ENCODE data around the gene USF1. TPM values are rescaled to one million over a fixed set of nuclear protein-coding genes. Genes with fewer than 3 reads are reported as not detected.
A peak's percentile ranks its signal among the peaks of the same experiment; 100 is the strongest.
"Not testable (repeated sequence)": the region's sequence is repeated elsewhere in the genome, so short reads cannot be mapped to it uniquely, and the experiment has no call there.

The USF1 gene
- total and polyA plus RNA-seq, 8 donors: 15.8 to 118 (median 25.2) TPM

DNA sequence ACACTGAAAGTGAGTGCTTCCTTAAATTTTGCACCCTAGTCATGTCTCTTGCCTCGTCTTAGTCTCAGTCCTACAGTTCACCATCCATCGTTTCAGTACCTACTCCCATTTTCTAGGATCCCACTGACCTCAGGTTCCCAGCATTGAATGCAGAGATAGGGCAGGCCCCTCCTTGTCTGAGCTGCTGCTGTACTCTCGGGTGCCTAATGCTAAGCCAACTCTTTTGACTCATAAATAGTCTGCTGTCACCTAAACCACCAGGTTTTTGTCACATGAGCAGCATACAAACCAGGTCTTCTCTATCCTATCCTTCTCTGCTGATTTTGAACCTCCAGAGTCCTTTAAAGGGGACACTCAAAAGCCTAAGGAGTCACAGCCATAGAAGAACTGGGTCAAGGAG is 20.9 kb upstream of the USF1 start:
- no peaks in the 10 kb centered on the region for H3K36me3 ChIP-seq
- ATAC-seq (no peak), DNase-seq (no peak), FAIRE-seq (no peak)
- H3K9me3 ChIP-seq: no peaks in the 10 kb centered on the region
- 72 to 77% methylated on average over 3 of the region's 3 CpGs for WGBS, 2 donors
- TF ChIP-seq, protein P1, sequence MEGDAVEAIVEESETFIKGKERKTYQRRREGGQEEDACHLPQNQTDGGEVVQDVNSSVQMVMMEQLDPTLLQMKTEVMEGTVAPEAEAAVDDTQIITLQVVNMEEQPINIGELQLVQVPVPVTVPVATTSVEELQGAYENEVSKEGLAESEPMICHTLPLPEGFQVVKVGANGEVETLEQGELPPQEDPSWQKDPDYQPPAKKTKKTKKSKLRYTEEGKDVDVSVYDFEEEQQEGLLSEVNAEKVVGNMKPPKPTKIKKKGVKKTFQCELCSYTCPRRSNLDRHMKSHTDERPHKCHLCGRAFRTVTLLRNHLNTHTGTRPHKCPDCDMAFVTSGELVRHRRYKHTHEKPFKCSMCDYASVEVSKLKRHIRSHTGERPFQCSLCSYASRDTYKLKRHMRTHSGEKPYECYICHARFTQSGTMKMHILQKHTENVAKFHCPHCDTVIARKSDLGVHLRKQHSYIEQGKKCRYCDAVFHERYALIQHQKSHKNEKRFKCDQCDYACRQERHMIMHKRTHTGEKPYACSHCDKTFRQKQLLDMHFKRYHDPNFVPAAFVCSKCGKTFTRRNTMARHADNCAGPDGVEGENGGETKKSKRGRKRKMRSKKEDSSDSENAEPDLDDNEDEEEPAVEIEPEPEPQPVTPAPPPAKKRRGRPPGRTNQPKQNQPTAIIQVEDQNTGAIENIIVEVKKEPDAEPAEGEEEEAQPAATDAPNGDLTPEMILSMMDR (IDR thresholded peaks at IDR 0.05): no peak
- H3K27me3 ChIP-seq: no peaks in the 10 kb centered on the region
- no peaks in the 10 kb centered on the region for H3K4me1 ChIP-seq
- H3K27ac ChIP-seq: no peak overlapping the region
- no peak overlapping the region for H3K4me3 ChIP-seq
- intact Hi-C loops (cut with DNase I): no loop called here

DNA sequence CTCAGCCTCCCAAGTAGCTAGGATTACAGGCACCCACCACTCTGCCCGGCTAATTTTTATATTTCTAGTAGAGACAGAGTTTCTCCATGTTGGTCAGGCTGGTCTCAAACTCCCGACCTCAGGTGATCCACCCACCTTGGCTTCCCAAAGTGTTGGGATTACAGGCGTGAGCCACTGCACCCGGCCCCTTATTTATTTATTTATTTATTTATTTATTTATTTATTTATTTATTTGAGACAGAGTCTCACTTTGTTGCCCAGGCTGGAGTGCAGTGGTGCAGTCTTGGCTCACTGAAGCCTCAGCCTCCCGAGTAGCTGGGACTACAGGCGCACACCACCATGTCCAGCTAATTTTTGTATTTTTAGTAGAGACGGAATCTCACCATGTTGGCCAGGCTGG is 19.9 kb upstream of the USF1 start:
- H3K4me3 ChIP-seq; intact Hi-C loops (cut with DNase I); H3K27me3 ChIP-seq; ATAC-seq; DNase-seq; H3K36me3 ChIP-seq; H3K27ac ChIP-seq; H3K9me3 ChIP-seq; FAIRE-seq; H3K4me1 ChIP-seq: not testable (repeated sequence)
- WGBS, 2 donors: 86 to 91% methylated on average over 7 of the region's 7 CpGs

DNA sequence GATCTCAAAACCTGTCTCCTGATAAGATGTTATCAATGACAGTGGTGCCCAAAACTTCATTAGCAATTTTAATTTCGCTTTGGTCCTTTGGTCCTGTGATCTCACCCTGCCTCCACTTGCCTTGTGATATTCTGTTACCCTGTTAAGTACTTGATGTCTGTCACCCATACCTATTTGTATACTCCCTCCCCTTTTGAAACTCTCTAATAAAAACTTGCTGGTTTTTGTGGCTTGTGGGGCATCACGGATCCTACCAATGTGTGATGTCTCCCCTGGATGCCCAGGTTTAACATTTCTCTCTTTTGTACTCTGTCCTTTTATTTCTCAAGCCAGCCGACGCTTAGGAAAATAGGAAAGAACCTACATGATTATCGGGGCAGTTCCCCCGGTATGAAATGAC is 18.2 kb upstream of the USF1 start:
- WGBS, 2 donors: 34 to 39% methylated on average over 6 of the region's 6 CpGs
- not testable (repeated sequence) for DNase-seq

DNA sequence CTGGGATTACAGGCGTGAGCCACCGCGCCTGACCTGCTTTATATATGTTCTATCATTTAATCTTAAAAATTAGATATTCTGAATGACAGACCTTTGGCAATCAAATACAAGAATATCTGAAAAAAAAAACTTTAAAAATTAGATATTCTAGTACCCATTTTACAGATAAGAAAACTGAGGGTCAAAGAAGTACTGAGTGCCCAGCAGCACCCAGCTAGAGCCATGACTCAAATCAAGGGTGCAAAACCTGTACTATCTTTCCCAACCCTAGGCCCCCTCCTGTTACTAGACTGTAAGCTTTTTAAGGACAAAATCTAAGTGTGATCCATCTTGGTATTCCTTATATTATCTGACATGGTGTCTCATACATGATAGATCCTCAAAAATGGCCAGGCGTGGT is 15.6 kb upstream of the USF1 start:
- Histone ChIP-seq H3K4me1 (no peaks in the 10 kb centered on the region), H3K27me3 (no peaks in the 10 kb centered on the region), H3K27ac (no peak overlapping the region), H3K9me3 (no peaks in the 10 kb centered on the region), H3K4me3 (no peak overlapping the region), H3K36me3 (no peaks in the 10 kb centered on the region)
- intact Hi-C loops (cut with DNase I): no loop called here
- FAIRE-seq: no peak
- WGBS, 2 donors: 83 to 93% methylated on average over 4 of the region's 4 CpGs
- no peak for DNase-seq
- TF ChIP-seq, protein P1 (IDR thresholded peaks at IDR 0.05): no peak
- no peak for ATAC-seq

More for the DNA sequence above, 18.2 kb upstream of the USF1 start:
- H3K9me3 ChIP-seq; intact Hi-C loops (cut with DNase I); H3K27me3 ChIP-seq; H3K4me1 ChIP-seq; H3K4me3 ChIP-seq; ATAC-seq; H3K36me3 ChIP-seq; FAIRE-seq; H3K27ac ChIP-seq: not testable (repeated sequence)

DNA sequence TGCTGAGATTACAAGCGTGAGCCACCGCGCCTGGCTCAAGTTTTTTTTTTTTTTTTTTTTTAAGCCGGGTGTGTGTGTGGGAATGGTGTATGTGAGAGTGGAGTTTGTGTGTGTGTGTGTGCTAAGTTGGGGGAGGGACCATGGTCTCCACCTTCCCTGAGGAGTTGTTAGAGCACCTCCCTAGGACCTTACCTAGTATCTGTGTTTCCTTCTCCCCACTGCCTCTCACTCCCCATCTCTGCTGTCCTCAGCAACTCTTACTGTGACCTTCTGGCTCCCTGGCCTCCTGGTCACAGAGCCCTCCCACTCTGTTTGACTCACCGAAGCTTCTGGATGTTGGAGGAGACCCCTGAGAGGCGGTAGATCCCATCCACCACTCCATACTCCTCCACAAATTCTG is 13.5 kb upstream of the USF1 start:
- Histone ChIP-seq H3K4me3 (no peak overlapping the region), H3K4me1 (no peaks in the 10 kb centered on the region), H3K27me3 (no peaks in the 10 kb centered on the region), H3K9me3 (no peaks in the 10 kb centered on the region), H3K36me3 (no peaks in the 10 kb centered on the region), H3K27ac (no peak overlapping the region)
- FAIRE-seq (no peak), ATAC-seq (no peak), DNase-seq (no peak)
- TF ChIP-seq, protein P1 (IDR thresholded peaks at IDR 0.05): no peak
- 66 to 67% methylated on average over 6 of the region's 6 CpGs for WGBS, 2 donors
- intact Hi-C loops (cut with DNase I): no loop called here

DNA sequence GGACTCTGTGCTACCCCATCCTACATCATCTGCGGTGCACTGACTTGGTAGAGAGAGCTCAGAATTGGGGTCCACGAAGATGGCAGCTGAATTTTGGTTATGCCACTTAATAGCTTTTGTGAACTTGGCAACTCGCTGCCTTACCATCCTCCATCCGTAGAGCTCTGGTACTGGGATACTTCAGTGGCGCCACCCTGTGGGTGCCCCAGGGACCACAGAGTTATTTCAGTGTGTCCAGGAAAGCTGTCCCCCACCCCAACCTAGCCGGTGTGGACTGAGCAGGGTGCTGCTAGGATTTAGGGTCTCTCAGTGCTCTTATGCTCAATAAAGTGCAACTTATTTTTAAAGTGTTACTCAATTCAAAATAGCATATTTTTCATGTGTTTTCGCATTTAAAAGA is 9.0 kb upstream of the USF1 start:
- TF ChIP-seq, protein P1 (IDR thresholded peaks at IDR 0.05): no peak
- FAIRE-seq: no peak

More for the DNA sequence above, 9.0 kb upstream of the USF1 start:
- WGBS, 2 donors: 63 to 74% methylated on average over 7 of the region's 7 CpGs
- H3K4me1 ChIP-seq: no peaks in the 10 kb centered on the region
- H3K4me3 ChIP-seq: no peak overlapping the region
- intact Hi-C loops (cut with DNase I): no loop called here
- ATAC-seq (no peak), DNase-seq (peak in 1 of 6 donors; percentile 20)
- H3K27me3 ChIP-seq: no peaks in the 10 kb centered on the region
- no peaks in the 10 kb centered on the region for H3K36me3 ChIP-seq
- no peaks in the 10 kb centered on the region for H3K9me3 ChIP-seq
- no peak overlapping the region for H3K27ac ChIP-seq
